GM12878 (cell line): ENCODE results near the gene TRAF3IP1. TPM values are rescaled to one million over a fixed set of nuclear protein-coding genes. Genes with fewer than 3 reads are reported as not detected.

ENCODE experiments used
- ATAC-seq: fragments of 200-7000 bp; cut with Tn5 transposase; 3 replicates; pipeline ENCODE4 v1.9.1; 2020; ENCODE audit warnings: mild to moderate bottlenecking, moderate library complexity
- BruUV-seq: library from RNA; stranded (reverse); fragments of 400-500 nt; replicated peaks from 2 replicates; lab custom pipeline; 2021; lab: Mats Ljungman, UMichigan
- CTCF ChIA-PET: fragments of 300-600 bp; sonication (Branson Sonifier 250); formaldehyde crosslinking; extraction: SDS; loops from one replicate; lab custom pipeline; 2021; ENCODE audit warnings: inconsistent platforms; lab: Yijun Ruan, JAX
- POLR2A ChIA-PET: fragments of 350-600 bp; formaldehyde crosslinking; extraction: SDS; loops from one replicate; lab custom pipeline; 2021; ENCODE audit warnings: inconsistent platforms; lab: Charles Lee
- RAD21 ChIA-PET: fragments of 300-600 bp; sonication (Branson Sonifier 250); formaldehyde crosslinking; loops from one replicate; lab custom pipeline; 2023; ENCODE audit warnings: antibody characterized with exemption; ENCODE audit not compliant: unreplicated experiment; lab: Charles Lee
- SMC1A ChIA-PET: fragments of 300-600 bp; sonication (Branson Sonifier 250); formaldehyde crosslinking; loops from one replicate; lab custom pipeline; 2023; ENCODE audit not compliant: unreplicated experiment, uncharacterized antibody; lab: Charles Lee
- DNase-seq: peaks from one replicate; pipeline ENCODE4 v3.0.0-alpha.2; 2011; ENCODE audit warnings: low read depth, low spot score
- FAIRE-seq: peaks from 3 replicates; lab custom pipeline; 2011; peaks lifted over from hg19 to GRCh38; lab: Jason Lieb, UNC
- H2AFZ ChIP-seq: 2 replicates; pipeline ENCODE4 v1.6.0; 2011; ENCODE audit warnings: low read depth, low read length, control low read depth; ENCODE audit not compliant: control insufficient read depth
- H3K27ac ChIP-seq: 2 replicates; pipeline ENCODE4 v1.5.1; 2011; ENCODE audit warnings: control low read depth; ENCODE audit not compliant: control insufficient read depth, insufficient read depth
- H3K27me3 ChIP-seq, 2 experiments: replicated peaks in 1 of 2; 2 replicates each; pipeline versions ENCODE4 v1.6.0 to v1.6.1; 2011; ENCODE audit warnings: low read length in 1 of 2; ENCODE audit not compliant: control insufficient read depth in 2 of 2, insufficient read depth in 2 of 2
- H3K36me3 ChIP-seq, 2 experiments: 2 replicates each; pipeline ENCODE4 v1.5.1; 2011; ENCODE audit warnings: low read length in 1 of 2; ENCODE audit not compliant: control insufficient read depth in 2 of 2, insufficient read depth in 2 of 2
- H3K4me1 ChIP-seq: 2 replicates; pipeline ENCODE4 v1.6.1; 2011; ENCODE audit warnings: mild to moderate bottlenecking, low read length, moderate library complexity, mixed read lengths; ENCODE audit not compliant: control insufficient read depth, insufficient read depth
- H3K4me2 ChIP-seq: 2 replicates; pipeline ENCODE4 v1.6.0; 2011; ENCODE audit warnings: control low read depth; ENCODE audit not compliant: control insufficient read depth, insufficient read depth
- H3K4me3 ChIP-seq: fragments of 200-600 bp; sonication (generic); 2 replicates; pipeline ENCODE4 v1.5.1; 2016
- H3K79me2 ChIP-seq: 2 replicates; pipeline ENCODE4 v1.6.0; 2011; ENCODE audit warnings: low read length; ENCODE audit not compliant: control insufficient read depth, insufficient read depth
- H3K9ac ChIP-seq: 2 replicates; pipeline ENCODE4 v1.8.0; 2011; ENCODE audit warnings: low read length, control low read depth, mixed read lengths; ENCODE audit not compliant: control insufficient read depth, insufficient read depth
- H3K9me3 ChIP-seq: replicated peaks from 3 replicates; pipeline ENCODE4 v1.5.1; 2011; ENCODE audit warnings: mild to moderate bottlenecking, low read length; ENCODE audit not compliant: control insufficient read depth, insufficient read depth
- H4K20me1 ChIP-seq: 2 replicates; pipeline ENCODE4 v1.6.0; 2011; ENCODE audit not compliant: control insufficient read depth, insufficient read depth
- BMI1 ChIP-seq: fragments of 450-650 bp; IDR thresholded peaks from 2 replicates; pipeline ENCODE4 v1.6.1; 2016; ENCODE audit warnings: mild to moderate bottlenecking, moderate library complexity, borderline replicate concordance
- CREM ChIP-seq: IDR thresholded peaks from 2 replicates; pipeline ENCODE4 v1.6.1; 2014; ENCODE audit warnings: antibody characterized with exemption, low read depth
- EGR1 ChIP-seq, 2 experiments: IDR thresholded peaks; 1 replicate in 1 of 2; 2 replicates in 1 of 2; pipeline ENCODE4 v1.6.1; 2011 to 2012; ENCODE audit warnings: low read depth in 2 of 2, low read length in 2 of 2, borderline replicate concordance in 1 of 2, mild to moderate bottlenecking in 1 of 2, moderate library complexity in 1 of 2
- ESRRA ChIP-seq: IDR thresholded peaks from 2 replicates; pipeline ENCODE4 v1.6.1; 2012; ENCODE audit warnings: mild to moderate bottlenecking, low read length, improper control_type of control experiment
- HDAC2 ChIP-seq: fragments of 200-600 bp; sonication (generic); IDR thresholded peaks from 2 replicates; pipeline ENCODE4 v1.6.1; 2017
- JUND ChIP-seq: IDR thresholded peaks from 2 replicates; pipeline ENCODE4 v1.6.1; 2012; ENCODE audit warnings: low read depth, mild to moderate bottlenecking, low read length, improper control_type of control experiment, moderate library complexity
- KLF5 ChIP-seq: fragments of 450-650 bp; IDR thresholded peaks from 2 replicates; pipeline ENCODE4 v1.6.1; 2014; ENCODE audit warnings: mild to moderate bottlenecking; ENCODE audit not compliant: partially characterized antibody
- POLR2A ChIP-seq: IDR thresholded peaks from 2 replicates; pipeline ENCODE4 v1.6.1; 2011; ENCODE audit warnings: low read depth, mild to moderate bottlenecking, low read length
- STAT1 ChIP-seq: fragments of 450-650 bp; conservative IDR thresholded peaks from 2 replicates; pipeline ENCODE4 v1.6.1; 2014; ENCODE audit warnings: antibody characterized with exemption, mild to moderate bottlenecking
- YBX1 ChIP-seq: fragments of 450-650 bp; IDR thresholded peaks from 2 replicates; pipeline ENCODE4 v1.6.1; 2016; ENCODE audit warnings: antibody characterized with exemption
- ZSCAN29 ChIP-seq: fragments of 450-650 bp; IDR thresholded peaks from 2 replicates; pipeline ENCODE4 v1.6.1; 2017; ENCODE audit warnings: mild to moderate bottlenecking, moderate library complexity
- WGBS: methylation state at CpG from one replicate; pipeline ENCODE4 v1.1.6; 2016; ENCODE audit warnings: low lambda C conversion rate; ENCODE audit not compliant: insufficient replicate concordance, insufficient coverage; ENCODE audit errors: missing lambda C conversion rate; 5-methylcytosine and 5-hydroxymethylcytosine counted together
- in situ Hi-C: fragments of 300-500 bp; cut with MboI; formaldehyde crosslinking; loops from 9 replicates; pipeline ENCODE4 v1.14.3; 2018; ENCODE audit warnings: mixed read lengths
- intact Hi-C: fragments of 100-400 bp; cut with micrococcal nuclease; formaldehyde crosslinking; loops from one replicate; pipeline ENCODE4 v1.14.2; 2022; ENCODE audit not compliant: unreplicated experiment
- polyA plus RNA-seq, 11 experiments: library from polyadenylated mRNA; depleted of rRNA in 4 of 11; unstranded in 6 of 11; stranded (reverse) in 5 of 11; fragments of >200 nt; fragmentation: Nextera tagmentation in 4 of 11; fragmentation: Illumina TruSeq in 1 of 11; extraction: Ambion mirVana in 4 of 11; extraction: Trizol in 1 of 11; gene quantifications; 1 replicate in 1 of 11; 2 replicates in 10 of 11; pipeline versions ENCODE4 v1.2.1 to v1.2.3, GENCODE V29; 2011 to 2016; ENCODE audit warnings: inconsistent platforms in 2 of 11, missing spikeins in 2 of 11, low read depth in 1 of 11
- total RNA-seq, 4 experiments: library from RNA; depleted of rRNA in 3 of 4; stranded (reverse); fragments of >200 nt in 3 of 4; fragmentation: Illumina TruSeq in 1 of 4; extraction: Trizol in 1 of 4; gene quantifications; 2 replicates each; pipeline versions ENCODE4 v1.2.1 to v1.2.3, GENCODE V29; 2013 to 2021
- TF ChIP-seq, protein P1 (sequence below): fragments of 450-650 bp; formaldehyde crosslinking; IDR thresholded peaks from 2 replicates; pipeline ENCODE4 v1.4.0; 2022; ENCODE audit warnings: mild to moderate bottlenecking, moderate library complexity
- TF ChIP-seq, protein P2 (sequence below): fragments of 450-650 bp; IDR thresholded peaks from 2 replicates; pipeline ENCODE4 v1.6.1; 2017; ENCODE audit warnings: mild to moderate bottlenecking
- TF ChIP-seq, protein P3 (sequence below): fragments of 450-650 bp; formaldehyde crosslinking; IDR thresholded peaks from 2 replicates; pipeline ENCODE4 v1.5.0; 2022; ENCODE audit warnings: mild to moderate bottlenecking, missing genetic modification characterization
- TF ChIP-seq, protein P4 (sequence below): fragments of 450-650 bp; IDR thresholded peaks from 2 replicates; pipeline ENCODE4 v1.6.1; 2014; ENCODE audit warnings: mild to moderate bottlenecking

TRAF3IP1 gene
- total and polyA plus RNA-seq, 10 of the 15 experiments (the other 5 are each of a cell fraction or from before 2014, with no cell fraction given) = 1.6 to 7.5 (median 3.6) TPM

DNA sequence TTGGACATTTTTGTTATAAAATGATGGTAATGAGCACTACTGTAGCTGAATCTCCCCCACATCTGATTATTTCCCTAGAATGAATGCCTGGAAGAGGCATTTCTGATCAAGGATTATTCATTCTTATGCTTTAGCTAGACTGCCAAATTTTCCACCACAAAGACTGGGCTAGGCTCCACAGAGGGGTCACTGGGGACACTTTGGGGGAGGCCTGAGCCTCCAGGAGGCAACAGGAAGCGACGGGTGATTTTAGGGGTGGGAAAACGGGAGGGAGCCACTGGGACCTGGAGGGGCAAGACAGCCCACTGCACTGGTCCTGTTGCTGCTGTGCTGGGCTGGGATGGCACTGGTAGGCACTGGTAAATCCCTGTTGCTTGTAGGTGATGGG is 104.0 kb downstream of the TRAF3IP1 start:
- 56% methylated on average over 3 of the region's 3 CpGs for WGBS
- peaks cover 11% of the 10 kb centered on the region; the same call in 1 of the 2 replicates for H3K4me1 ChIP-seq
- H4K20me1 ChIP-seq = no peaks in the 10 kb centered on the region
- TF ChIP-seq STAT1 (no peak), POLR2A (no peak), BMI1 (no peak), ZSCAN29 (no peak), YBX1 (no peak), HDAC2 (no peak), KLF5 (no peak), JUND (no peak), ESRRA (no peak), CREM (no peak), EGR1 (IDR thresholded peaks at IDR 0.05; ENCODE audit: borderline replicate concordance in 1 of 2, low read depth in 2 of 2, low read length in 2 of 2) (no peak)
- TF ChIP-seq, protein P1, sequence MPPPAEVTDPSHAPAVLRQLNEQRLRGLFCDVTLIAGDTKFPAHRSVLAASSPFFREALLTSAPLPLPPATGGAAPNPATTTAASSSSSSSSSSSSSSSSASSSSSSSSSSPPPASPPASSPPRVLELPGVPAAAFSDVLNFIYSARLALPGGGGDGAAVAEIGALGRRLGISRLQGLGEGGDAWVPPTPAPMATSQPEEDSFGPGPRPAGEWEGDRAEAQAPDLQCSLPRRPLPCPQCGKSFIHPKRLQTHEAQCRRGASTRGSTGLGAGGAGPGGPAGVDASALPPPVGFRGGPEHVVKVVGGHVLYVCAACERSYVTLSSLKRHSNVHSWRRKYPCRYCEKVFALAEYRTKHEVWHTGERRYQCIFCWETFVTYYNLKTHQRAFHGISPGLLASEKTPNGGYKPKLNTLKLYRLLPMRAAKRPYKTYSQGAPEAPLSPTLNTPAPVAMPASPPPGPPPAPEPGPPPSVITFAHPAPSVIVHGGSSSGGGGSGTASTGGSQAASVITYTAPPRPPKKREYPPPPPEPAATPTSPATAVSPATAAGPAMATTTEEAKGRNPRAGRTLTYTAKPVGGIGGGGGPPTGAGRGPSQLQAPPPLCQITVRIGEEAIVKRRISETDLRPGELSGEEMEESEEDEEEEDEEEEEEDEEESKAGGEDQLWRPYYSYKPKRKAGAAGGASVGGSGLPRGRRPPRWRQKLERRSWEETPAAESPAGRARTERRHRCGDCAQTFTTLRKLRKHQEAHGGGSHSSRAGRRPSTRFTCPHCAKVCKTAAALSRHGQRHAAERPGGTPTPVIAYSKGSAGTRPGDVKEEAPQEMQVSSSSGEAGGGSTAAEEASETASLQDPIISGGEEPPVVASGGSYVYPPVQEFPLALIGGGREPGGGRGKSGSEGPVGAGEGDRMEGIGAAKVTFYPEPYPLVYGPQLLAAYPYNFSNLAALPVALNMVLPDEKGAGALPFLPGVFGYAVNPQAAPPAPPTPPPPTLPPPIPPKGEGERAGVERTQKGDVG (CRISPR knock-in tag) = no peak
- TF ChIP-seq, protein P2, sequence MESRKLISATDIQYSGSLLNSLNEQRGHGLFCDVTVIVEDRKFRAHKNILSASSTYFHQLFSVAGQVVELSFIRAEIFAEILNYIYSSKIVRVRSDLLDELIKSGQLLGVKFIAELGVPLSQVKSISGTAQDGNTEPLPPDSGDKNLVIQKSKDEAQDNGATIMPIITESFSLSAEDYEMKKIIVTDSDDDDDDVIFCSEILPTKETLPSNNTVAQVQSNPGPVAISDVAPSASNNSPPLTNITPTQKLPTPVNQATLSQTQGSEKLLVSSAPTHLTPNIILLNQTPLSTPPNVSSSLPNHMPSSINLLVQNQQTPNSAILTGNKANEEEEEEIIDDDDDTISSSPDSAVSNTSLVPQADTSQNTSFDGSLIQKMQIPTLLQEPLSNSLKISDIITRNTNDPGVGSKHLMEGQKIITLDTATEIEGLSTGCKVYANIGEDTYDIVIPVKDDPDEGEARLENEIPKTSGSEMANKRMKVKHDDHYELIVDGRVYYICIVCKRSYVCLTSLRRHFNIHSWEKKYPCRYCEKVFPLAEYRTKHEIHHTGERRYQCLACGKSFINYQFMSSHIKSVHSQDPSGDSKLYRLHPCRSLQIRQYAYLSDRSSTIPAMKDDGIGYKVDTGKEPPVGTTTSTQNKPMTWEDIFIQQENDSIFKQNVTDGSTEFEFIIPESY = no peak
- TF ChIP-seq, protein P3, sequence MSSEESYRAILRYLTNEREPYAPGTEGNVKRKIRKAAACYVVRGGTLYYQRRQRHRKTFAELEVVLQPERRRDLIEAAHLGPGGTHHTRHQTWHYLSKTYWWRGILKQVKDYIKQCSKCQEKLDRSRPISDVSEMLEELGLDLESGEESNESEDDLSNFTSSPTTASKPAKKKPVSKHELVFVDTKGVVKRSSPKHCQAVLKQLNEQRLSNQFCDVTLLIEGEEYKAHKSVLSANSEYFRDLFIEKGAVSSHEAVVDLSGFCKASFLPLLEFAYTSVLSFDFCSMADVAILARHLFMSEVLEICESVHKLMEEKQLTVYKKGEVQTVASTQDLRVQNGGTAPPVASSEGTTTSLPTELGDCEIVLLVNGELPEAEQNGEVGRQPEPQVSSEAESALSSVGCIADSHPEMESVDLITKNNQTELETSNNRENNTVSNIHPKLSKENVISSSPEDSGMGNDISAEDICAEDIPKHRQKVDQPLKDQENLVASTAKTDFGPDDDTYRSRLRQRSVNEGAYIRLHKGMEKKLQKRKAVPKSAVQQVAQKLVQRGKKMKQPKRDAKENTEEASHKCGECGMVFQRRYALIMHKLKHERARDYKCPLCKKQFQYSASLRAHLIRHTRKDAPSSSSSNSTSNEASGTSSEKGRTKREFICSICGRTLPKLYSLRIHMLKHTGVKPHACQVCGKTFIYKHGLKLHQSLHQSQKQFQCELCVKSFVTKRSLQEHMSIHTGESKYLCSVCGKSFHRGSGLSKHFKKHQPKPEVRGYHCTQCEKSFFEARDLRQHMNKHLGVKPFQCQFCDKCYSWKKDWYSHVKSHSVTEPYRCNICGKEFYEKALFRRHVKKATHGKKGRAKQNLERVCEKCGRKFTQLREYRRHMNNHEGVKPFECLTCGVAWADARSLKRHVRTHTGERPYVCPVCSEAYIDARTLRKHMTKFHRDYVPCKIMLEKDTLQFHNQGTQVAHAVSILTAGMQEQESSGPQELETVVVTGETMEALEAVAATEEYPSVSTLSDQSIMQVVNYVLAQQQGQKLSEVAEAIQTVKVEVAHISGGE (CRISPR knock-in tag) = no peak
- TF ChIP-seq, protein P4, sequence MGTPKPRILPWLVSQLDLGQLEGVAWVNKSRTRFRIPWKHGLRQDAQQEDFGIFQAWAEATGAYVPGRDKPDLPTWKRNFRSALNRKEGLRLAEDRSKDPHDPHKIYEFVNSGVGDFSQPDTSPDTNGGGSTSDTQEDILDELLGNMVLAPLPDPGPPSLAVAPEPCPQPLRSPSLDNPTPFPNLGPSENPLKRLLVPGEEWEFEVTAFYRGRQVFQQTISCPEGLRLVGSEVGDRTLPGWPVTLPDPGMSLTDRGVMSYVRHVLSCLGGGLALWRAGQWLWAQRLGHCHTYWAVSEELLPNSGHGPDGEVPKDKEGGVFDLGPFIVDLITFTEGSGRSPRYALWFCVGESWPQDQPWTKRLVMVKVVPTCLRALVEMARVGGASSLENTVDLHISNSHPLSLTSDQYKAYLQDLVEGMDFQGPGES = no peak

More for the DNA sequence above, 104.0 kb downstream of the TRAF3IP1 start:
- RAD21 ChIA-PET = no interaction called here
- H3K9ac ChIP-seq = no peak overlapping the region
- POLR2A ChIA-PET = no interaction called here
- peaks cover 26% of the 10 kb centered on the region for H3K79me2 ChIP-seq
- H2AFZ ChIP-seq = no peak overlapping the region
- H3K27me3 ChIP-seq = no peaks in the 10 kb centered on the region
- CTCF ChIA-PET = no interaction called here
- intact Hi-C loops (no loop called here), in situ Hi-C loops (no loop called here)
- no peak overlapping the region for H3K4me3 ChIP-seq
- no peak overlapping the region for H3K27ac ChIP-seq
- FAIRE-seq = no peak
- no peak overlapping the region for H3K4me2 ChIP-seq
- no peaks in the 10 kb centered on the region for H3K9me3 ChIP-seq
- no TSS peak for BruUV-seq
- SMC1A ChIA-PET = no interaction called here
- ATAC-seq = no peak
- H3K36me3 ChIP-seq = no peaks in the 10 kb centered on the region; a peak in 1 of 4 replicates
- DNase-seq = no peak
